Glomerular endothelial cell (primary cell): ENCODE measurements around the gene SPCS2. TPM values are rescaled to one million over a fixed set of nuclear protein-coding genes. Genes with fewer than 3 reads are reported as not detected.
"Not testable (repeated sequence)": the region's sequence is repeated elsewhere in the genome, so short reads cannot be mapped to it uniquely, and the experiment has no call there.

ENCODE experiments used
- DNase-seq: peaks from one replicate; pipeline ENCODE4 v3.0.0-alpha.2; 2011; ENCODE audit warnings: low read depth, low spot score; ENCODE audit errors: extremely low read depth
- total RNA-seq: library from RNA; depleted of rRNA; stranded (reverse); fragments of >200 nt; gene quantifications from 2 replicates; pipeline ENCODE4 v1.2.3, GENCODE V29; 2015

The SPCS2 gene
- total RNA-seq, 1 donor from 2014 or later, result 50.9 TPM

- no peak for DNase-seq
Measured at GRCh38 chr11:74990941-74991340, 41.9 kb downstream of the SPCS2 start.

GRCh38 chr11:74992852-74993251 lies 43.8 kb downstream of the SPCS2 start:
- no peak for DNase-seq

- no peak for DNase-seq
Measured at GRCh38 chr11:75000975-75001354, 51.9 kb downstream of the SPCS2 start.

GRCh38 chr11:75001686-75002085 lies 52.6 kb downstream of the SPCS2 start:
- no peak for DNase-seq

- no peak for DNase-seq
Measured at GRCh38 chr11:75002516-75002915, 53.5 kb downstream of the SPCS2 start.

GRCh38 chr11:75004215-75004614 lies 55.1 kb downstream of the SPCS2 start:
- no peak for DNase-seq

- no peak for DNase-seq
Measured at GRCh38 chr11:75011357-75011756, 62.3 kb downstream of the SPCS2 start.

- no peak for DNase-seq
Measured at GRCh38 chr11:75011872-75012271, 62.8 kb downstream of the SPCS2 start.

GRCh38 chr11:75013051-75013450 lies 64.0 kb downstream of the SPCS2 start:
- no peak for DNase-seq

GRCh38 chr11:75014129-75014528 lies 65.1 kb downstream of the SPCS2 start:
- no peak for DNase-seq

- not testable (repeated sequence) for DNase-seq
Measured at GRCh38 chr11:75019200-75019599, 70.1 kb downstream of the SPCS2 start.

- DNase-seq, result not testable (repeated sequence)
Measured at GRCh38 chr11:75020328-75020727, 71.3 kb downstream of the SPCS2 start.

GRCh38 chr11:75022296-75022695 lies 73.2 kb downstream of the SPCS2 start:
- no peak for DNase-seq

GRCh38 chr11:75022759-75023396 lies 73.8 kb downstream of the SPCS2 start:
- DNase-seq, result peak; percentile 61

GRCh38 chr11:75023446-75024067 lies 74.5 kb downstream of the SPCS2 start:
- no peak for DNase-seq

- no peak for DNase-seq
Measured at GRCh38 chr11:75024068-75024449, 75.0 kb downstream of the SPCS2 start.

- no peak for DNase-seq
Measured at GRCh38 chr11:75024764-75025211, 75.7 kb downstream of the SPCS2 start.

- DNase-seq, result no peak
Measured at GRCh38 chr11:75025561-75025960, 76.5 kb downstream of the SPCS2 start.

GRCh38 chr11:75028321-75028720 lies 79.3 kb downstream of the SPCS2 start:
- no peak for DNase-seq
